Anterior cingulate cortex (tissue), 58 donors: Measurements from ENCODE around the gene ZCCHC2.

Experiments
- DNase-seq, 58 donors: peaks; one replicate each; lab custom pipeline; 2025; lab: John Stamatoyannopoulos, UW

The ZCCHC2 gene

DNA sequence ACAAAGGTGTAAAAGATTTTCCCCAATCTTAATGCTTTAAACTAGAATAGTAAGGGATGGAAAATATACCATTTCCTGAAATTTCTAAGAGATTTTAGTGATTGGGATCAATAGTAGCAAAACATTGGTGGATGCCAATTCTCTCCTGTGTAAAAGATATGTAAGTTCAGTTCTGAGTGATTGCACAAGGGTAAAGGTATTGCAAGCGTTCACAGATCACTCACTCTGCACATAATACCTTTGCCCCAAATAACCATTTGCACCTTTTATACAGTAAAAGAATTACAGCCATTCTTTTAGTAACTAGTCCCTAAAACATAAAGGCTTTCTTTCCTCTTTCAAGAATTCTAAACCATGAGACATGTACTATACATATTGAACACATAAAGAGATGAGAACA, 13.0 kb upstream of the ZCCHC2 start:
- no peak for DNase-seq

GRCh38 chr18:62510789-62511188, 12.0 kb upstream of the ZCCHC2 start:
- no peak for DNase-seq

GRCh38 chr18:62512532-62512931, 10.3 kb upstream of the ZCCHC2 start:
- DNase-seq, result no peak

GRCh38 chr18:62512996-62513395, 9.8 kb upstream of the ZCCHC2 start:
- no peak for DNase-seq

GRCh38 chr18:62514570-62514969, 8.3 kb upstream of the ZCCHC2 start:
- no peak for DNase-seq

DNA sequence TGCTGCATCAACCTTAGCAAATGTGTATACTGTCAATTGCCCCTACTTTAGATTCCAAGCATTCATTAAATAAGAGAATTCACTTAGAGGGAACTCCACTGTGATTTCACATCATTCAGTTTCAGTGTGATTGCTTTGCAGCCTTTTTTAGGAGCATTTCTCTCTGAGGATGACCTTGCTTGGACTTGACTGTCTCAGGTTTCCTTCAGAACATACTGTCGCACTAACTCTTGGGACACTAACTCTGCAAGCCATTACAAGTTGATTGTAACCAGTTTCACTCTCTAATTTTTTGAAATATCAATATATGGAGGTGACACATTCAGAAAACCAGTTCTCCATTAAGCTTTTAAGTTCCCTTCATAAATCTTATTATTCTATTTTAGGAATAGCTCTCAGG, 6.6 kb upstream of the ZCCHC2 start:
- DNase-seq, result no peak

GRCh38 chr18:62518460-62519375, 4.1 kb upstream of the ZCCHC2 start:
- DNase-seq, result no peak

DNA sequence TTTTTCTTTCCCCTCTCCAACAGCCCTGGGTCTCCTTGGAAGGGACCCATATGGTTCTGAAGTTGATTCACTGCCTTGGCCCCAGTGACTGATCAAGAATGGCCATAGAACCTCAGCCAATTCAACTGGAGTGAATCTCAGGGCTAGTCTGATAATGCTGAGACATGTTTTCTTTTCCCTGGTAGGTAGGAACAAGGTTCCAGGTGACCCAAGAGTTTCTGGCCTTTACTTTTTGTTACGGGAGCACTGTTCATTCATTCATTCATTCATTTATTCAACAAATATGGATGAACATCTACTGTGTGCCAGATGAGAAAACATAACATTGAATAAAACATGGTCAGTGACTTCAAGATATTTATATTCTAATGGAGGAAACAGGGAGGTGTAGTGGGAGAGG, 3.1 kb upstream of the ZCCHC2 start:
- no peak for DNase-seq

- DNase-seq, result no peak
These were observed 1.7 kb upstream of the ZCCHC2 start for GRCh38 chr18:62521082-62521481.

- no peak for DNase-seq
These were observed 1.2 kb upstream of the ZCCHC2 start for GRCh38 chr18:62521593-62521992.

- DNase-seq, result peak in 2 of 58 donors; percentile 46 to 53
These were observed 684 bp upstream of the ZCCHC2 start for GRCh38 chr18:62522178-62522503.

DNA sequence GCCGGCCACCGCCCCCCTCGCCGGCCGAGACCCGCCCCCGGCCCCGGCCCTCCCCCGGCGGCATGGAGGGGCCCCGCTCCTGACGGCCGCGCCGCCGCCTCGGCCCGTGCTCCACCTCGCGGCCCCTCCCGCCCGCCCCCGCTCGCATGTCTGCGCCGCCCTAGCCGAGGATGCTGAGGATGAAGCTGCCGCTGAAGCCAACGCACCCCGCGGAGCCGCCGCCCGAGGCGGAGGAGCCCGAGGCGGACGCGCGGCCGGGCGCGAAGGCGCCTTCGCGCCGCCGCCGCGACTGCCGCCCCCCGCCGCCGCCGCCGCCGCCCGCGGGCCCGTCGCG, 397 bp downstream of the ZCCHC2 start:
- no peak for DNase-seq

DNA sequence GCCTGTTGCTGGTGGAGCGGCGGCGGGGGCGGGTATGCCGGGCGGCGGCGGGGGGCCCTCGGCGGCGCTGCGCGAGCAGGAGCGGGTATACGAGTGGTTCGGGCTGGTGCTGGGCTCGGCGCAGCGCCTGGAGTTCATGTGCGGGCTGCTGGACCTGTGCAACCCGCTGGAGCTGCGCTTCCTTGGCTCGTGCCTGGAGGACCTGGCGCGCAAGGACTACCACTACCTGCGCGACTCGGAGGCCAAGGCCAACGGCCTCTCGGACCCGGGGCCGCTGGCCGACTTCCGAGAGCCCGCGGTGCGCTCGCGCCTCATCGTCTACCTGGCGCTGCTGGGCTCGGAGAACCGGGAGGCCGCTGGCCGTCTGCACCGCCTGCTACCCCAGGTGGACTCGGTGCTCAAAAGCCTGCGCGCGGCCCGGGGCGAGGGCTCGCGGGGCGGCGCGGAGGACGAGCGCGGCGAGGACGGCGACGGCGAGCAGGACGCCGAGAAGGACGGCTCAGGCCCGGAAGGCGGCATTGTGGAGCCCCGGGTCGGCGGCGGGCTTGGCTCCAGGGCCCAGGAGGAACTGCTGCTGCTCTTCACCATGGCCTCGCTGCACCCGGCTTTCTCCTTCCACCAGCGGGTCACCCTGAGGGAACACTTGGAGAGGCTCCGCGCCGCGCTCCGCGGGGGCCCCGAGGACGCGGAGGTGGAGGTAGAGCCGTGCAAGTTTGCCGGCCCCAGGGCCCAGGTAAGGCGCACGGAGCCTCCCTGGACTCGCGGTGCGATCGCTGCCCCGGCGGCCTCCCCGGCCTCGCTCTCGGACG, 1.0 kb downstream of the ZCCHC2 start:
- DNase-seq, result peak in 41 of 58 donors; percentile 10 to 69 (median 42)

DNA sequence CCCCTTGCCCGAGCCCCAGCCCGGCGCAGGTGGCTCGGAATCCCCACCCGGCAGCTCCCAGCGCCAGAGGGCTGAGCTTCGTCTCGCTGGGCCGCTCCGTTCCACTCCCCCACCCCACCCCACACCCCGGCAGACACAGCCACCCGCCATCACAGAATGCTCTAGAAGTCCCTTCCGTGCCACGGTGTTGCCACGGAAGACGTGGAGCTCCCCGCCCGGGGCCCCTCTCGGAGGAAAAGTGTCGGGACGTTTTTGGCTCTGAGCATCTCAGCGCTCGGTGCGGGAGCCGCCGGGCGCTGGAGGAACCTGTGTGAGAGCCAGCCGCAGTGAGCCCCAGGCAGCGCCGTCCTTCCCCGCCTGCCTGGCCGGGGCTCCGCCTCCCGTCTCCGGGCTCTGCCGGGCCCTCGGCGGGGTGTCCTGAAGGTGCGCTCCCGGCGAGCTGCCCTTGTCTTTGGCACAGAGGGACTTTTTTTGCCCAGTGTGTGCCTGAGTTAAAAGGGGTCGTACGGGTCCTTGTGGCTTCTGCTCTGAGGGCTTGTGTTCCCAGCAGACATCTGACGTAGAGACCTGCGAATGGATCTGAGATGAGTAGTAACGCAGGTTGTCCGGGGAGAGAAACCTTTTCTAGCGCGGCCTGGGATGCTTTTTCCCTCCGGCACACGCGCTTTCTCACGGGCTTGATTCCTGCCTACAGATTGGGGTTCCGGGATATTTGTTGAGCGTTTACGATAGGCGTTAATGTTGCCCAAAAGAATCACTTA, 1.8 kb downstream of the ZCCHC2 start:
- DNase-seq, result peak in 55 of 58 donors; percentile 8 to 85 (median 57)

GRCh38 chr18:62525608-62526007, 2.8 kb downstream of the ZCCHC2 start:
- no peak for DNase-seq

GRCh38 chr18:62526098-62527025, 3.5 kb downstream of the ZCCHC2 start:
- peak in 57 of 58 donors; percentile 4 to 85 (median 65) for DNase-seq

GRCh38 chr18:62529597-62529996, 6.8 kb downstream of the ZCCHC2 start:
- no peak for DNase-seq

- DNase-seq, result no peak
These were observed 8.3 kb downstream of the ZCCHC2 start for GRCh38 chr18:62531078-62531477.

GRCh38 chr18:62531931-62532330, 9.1 kb downstream of the ZCCHC2 start:
- DNase-seq, result no peak

- DNase-seq, result no peak
These were observed 13.2 kb downstream of the ZCCHC2 start for GRCh38 chr18:62536005-62536404.
